H9 (cell line): ENCODE results near the gene ACOXL. TPM values are rescaled to one million over a fixed set of nuclear protein-coding genes. Genes with fewer than 3 reads are reported as not detected.

Experiments
- DNase-seq: peaks from one replicate; pipeline ENCODE4 v3.0.0-alpha.2; 2017
- H2AFZ ChIP-seq: one replicate; pipeline ENCODE4 v1.6.1; 2013; ENCODE audit warnings: mild to moderate bottlenecking, low read length, control low read depth, moderate library complexity
- H2AK5ac ChIP-seq: 2 replicates; pipeline ENCODE4 v1.6.1; 2013; ENCODE audit warnings: low read length, control low read depth, mixed read lengths; ENCODE audit not compliant: insufficient read length
- H2BK120ac ChIP-seq: one replicate; pipeline ENCODE4 v1.6.1; 2013; ENCODE audit warnings: low read depth, mild to moderate bottlenecking, low read length, control low read depth, inconsistent platforms; ENCODE audit not compliant: poor library complexity, severe bottlenecking
- H2BK12ac ChIP-seq: 2 replicates; pipeline ENCODE4 v1.6.1; 2013; ENCODE audit warnings: low read length, control low read depth, mixed read lengths, low read depth; ENCODE audit not compliant: insufficient read length
- H2BK15ac ChIP-seq: 2 replicates; pipeline ENCODE4 v1.6.1; 2013; ENCODE audit warnings: low read depth, low read length, control low read depth
- H2BK20ac ChIP-seq: one replicate; pipeline ENCODE4 v1.6.1; 2013; ENCODE audit warnings: low read depth, mild to moderate bottlenecking, low read length, control low read depth, inconsistent platforms; ENCODE audit not compliant: poor library complexity, severe bottlenecking
- H2BK5ac ChIP-seq: 2 replicates; pipeline ENCODE4 v1.6.1; 2013; ENCODE audit warnings: low read length, control low read depth, mixed read lengths; ENCODE audit not compliant: insufficient read length
- H3K14ac ChIP-seq: 2 replicates; pipeline ENCODE4 v1.6.1; 2013; ENCODE audit warnings: low read length, control low read depth; ENCODE audit not compliant: insufficient read depth
- H3K18ac ChIP-seq: 2 replicates; pipeline ENCODE4 v1.6.1; 2013; ENCODE audit warnings: low read depth, mild to moderate bottlenecking, mixed read lengths, low read length, control low read depth; ENCODE audit not compliant: insufficient read length
- H3K23ac ChIP-seq: 2 replicates; pipeline ENCODE4 v1.6.1; 2013; ENCODE audit warnings: low read length, control low read depth, mixed read lengths, low read depth; ENCODE audit not compliant: insufficient read length
- H3K23me2 ChIP-seq: 2 replicates; pipeline ENCODE4 v1.6.1; 2013; ENCODE audit warnings: low read depth, mild to moderate bottlenecking, mixed read lengths, low read length, control low read depth; ENCODE audit not compliant: insufficient read length, poor library complexity, severe bottlenecking
- H3K27ac ChIP-seq: 2 replicates; pipeline ENCODE4 v1.5.1; 2013; ENCODE audit warnings: low read length, control low read depth, mixed read lengths, low read depth; ENCODE audit not compliant: insufficient read length
- H3K27me3 ChIP-seq: 2 replicates; pipeline ENCODE4 v1.6.1; 2013; ENCODE audit warnings: low read length, control low read depth, inconsistent platforms; ENCODE audit not compliant: insufficient read depth
- H3K4ac ChIP-seq: 2 replicates; pipeline ENCODE4 v1.6.1; 2013; ENCODE audit warnings: low read depth, mild to moderate bottlenecking, control low read depth, inconsistent platforms, low read length, moderate library complexity
- H3K4me1 ChIP-seq: 2 replicates; pipeline ENCODE4 v1.6.1; 2013; ENCODE audit warnings: low read length, control low read depth, inconsistent platforms; ENCODE audit not compliant: insufficient read depth
- H3K4me2 ChIP-seq: 2 replicates; pipeline ENCODE4 v1.6.1; 2013; ENCODE audit warnings: low read length, control low read depth, mixed read lengths; ENCODE audit not compliant: insufficient read length, insufficient read depth
- H3K56ac ChIP-seq: 2 replicates; pipeline ENCODE4 v1.6.1; 2013; ENCODE audit warnings: low read depth, mild to moderate bottlenecking, mixed read lengths, low read length, control low read depth; ENCODE audit not compliant: insufficient read length
- H3K79me1 ChIP-seq: 2 replicates; pipeline ENCODE4 v1.6.1; 2013; ENCODE audit warnings: low read depth, mild to moderate bottlenecking, moderate library complexity, low read length, control low read depth, inconsistent platforms; ENCODE audit not compliant: insufficient read depth, poor library complexity, severe bottlenecking
- H3K79me2 ChIP-seq: 2 replicates; pipeline ENCODE4 v1.6.1; 2013; ENCODE audit warnings: low read length, control low read depth, inconsistent platforms; ENCODE audit not compliant: insufficient read depth
- H3K9ac ChIP-seq: 2 replicates; pipeline ENCODE4 v1.6.1; 2013; ENCODE audit warnings: low read length, control low read depth, mixed read lengths; ENCODE audit not compliant: insufficient read length; ENCODE audit errors: extremely low read depth
- H3K9me3 ChIP-seq: one replicate; pipeline ENCODE4 v1.6.1; 2013; ENCODE audit warnings: low read depth, low read length, inconsistent platforms; ENCODE audit not compliant: control insufficient read depth
- H3T11ph ChIP-seq: one replicate; pipeline ENCODE4 v1.6.1; 2013; ENCODE audit warnings: mild to moderate bottlenecking, low read length, control low read depth, inconsistent platforms
- H4K20me1 ChIP-seq: one replicate; pipeline ENCODE4 v1.6.1; 2013; ENCODE audit not compliant: control insufficient read depth, insufficient read length, insufficient read depth
- H4K5ac ChIP-seq: 2 replicates; pipeline ENCODE4 v1.6.1; 2013; ENCODE audit warnings: low read depth, mild to moderate bottlenecking, mixed read lengths, low read length, control low read depth; ENCODE audit not compliant: insufficient read length
- H4K8ac ChIP-seq: replicated peaks from 2 replicates; pipeline ENCODE4 v1.6.1; 2013; ENCODE audit warnings: low read length, control low read depth, mixed read lengths, low read depth; ENCODE audit not compliant: insufficient read length
- H4K91ac ChIP-seq: 2 replicates; pipeline ENCODE4 v1.6.1; 2013; ENCODE audit warnings: low read depth, mild to moderate bottlenecking, moderate library complexity, mixed read lengths, low read length, control low read depth; ENCODE audit not compliant: insufficient read length
- H3K27ac Mint-ChIP-seq, 3 experiments: 2 replicates in 2 of 3; 3 replicates in 1 of 3; pipeline ENCODE4 v1.8.0; 2020 to 2021; ENCODE audit warnings: mixed read lengths in 3 of 3, mild to moderate bottlenecking in 1 of 3, moderate library complexity in 1 of 3
- H3K27me3 Mint-ChIP-seq: 2 replicates; pipeline ENCODE4 v1.8.0; 2021; ENCODE audit warnings: low read depth, mild to moderate bottlenecking, moderate library complexity, mixed read lengths
- H3K36me3 Mint-ChIP-seq, 3 experiments: 2 replicates in 2 of 3; 3 replicates in 1 of 3; pipeline ENCODE4 v1.8.0; 2020 to 2021; ENCODE audit warnings: low read depth in 3 of 3, mixed read lengths in 3 of 3; ENCODE audit not compliant: insufficient read depth in 1 of 3
- H3K4me1 Mint-ChIP-seq, 2 experiments: 2 replicates each; pipeline ENCODE4 v1.8.0; 2020; ENCODE audit warnings: mixed read lengths in 2 of 2
- H3K4me3 Mint-ChIP-seq, 2 experiments: 2 replicates in 1 of 2; 3 replicates in 1 of 2; pipeline ENCODE4 v1.8.0; 2020 to 2021; ENCODE audit warnings: mild to moderate bottlenecking in 2 of 2, mixed read lengths in 2 of 2, moderate library complexity in 1 of 2
- H3K9me3 Mint-ChIP-seq, 2 experiments: 2 replicates in 1 of 2; 3 replicates in 1 of 2; pipeline ENCODE4 v1.8.0; 2020; ENCODE audit warnings: mild to moderate bottlenecking in 2 of 2, mixed read lengths in 2 of 2, moderate library complexity in 1 of 2
- WGBS: extraction: QIAGEN DNeasy Blood & Tissue Kit; methylation state at CpG from one replicate; pipeline ENCODE4 v1.1.7; 2013; ENCODE audit warnings: missing lambda C conversion rate, low lambda C conversion rate, mixed read lengths; ENCODE audit not compliant: insufficient read length; ENCODE audit errors: extremely low coverage; 5-methylcytosine and 5-hydroxymethylcytosine counted together
- total RNA-seq: library from RNA; stranded (reverse); gene quantifications from 2 replicates; pipeline ENCODE4 v1.2.1, GENCODE V29; 2021
- TF ChIP-seq, protein P1 (sequence below): fragments of 200-600 bp; sonication (generic); conservative IDR thresholded peaks from 3 replicates; pipeline ENCODE4 v1.8.0; 2021; ENCODE audit warnings: antibody characterized with exemption, mild to moderate bottlenecking

Gene ACOXL
- total RNA-seq, 1 experiment from 2014 or later: 37.6 TPM

DNA sequence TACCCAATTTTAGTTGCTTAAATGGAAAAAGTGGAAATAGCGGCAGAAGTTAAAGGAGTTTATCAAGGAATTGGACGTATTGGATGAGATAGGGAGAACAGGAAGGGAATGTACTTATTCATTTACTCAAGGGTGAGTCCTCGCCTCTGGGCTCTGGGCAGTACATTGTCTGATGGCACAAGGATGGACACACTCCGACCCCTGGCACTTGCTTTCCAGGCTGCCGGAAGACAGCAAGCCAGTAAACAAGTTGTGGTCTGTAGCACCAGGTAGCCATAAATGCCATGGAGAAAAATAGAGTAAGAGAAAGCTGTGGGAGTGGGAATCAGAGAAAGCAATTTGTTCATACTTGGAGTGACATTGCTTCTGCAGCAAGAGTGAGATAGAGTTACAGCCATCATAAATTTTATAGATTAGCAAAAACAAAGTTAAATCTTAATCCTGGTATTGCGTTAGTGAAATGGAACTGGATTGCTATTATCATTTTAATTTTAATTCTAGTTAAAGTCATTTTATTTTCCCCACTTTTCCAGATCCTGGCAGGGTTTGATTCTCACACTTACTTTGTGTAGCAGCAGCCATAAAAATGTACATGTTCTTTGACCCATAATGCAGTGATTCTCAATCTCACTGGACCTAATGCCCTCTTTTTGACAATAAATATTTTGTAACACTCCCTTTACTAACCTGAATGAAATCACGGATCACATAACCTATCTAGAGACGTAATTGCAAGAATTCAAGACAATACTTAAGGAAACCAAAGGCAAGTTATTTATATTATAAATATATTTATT, 252.5 kb downstream of the ACOXL start:
- WGBS: no CpG with 5 or more reads among the region's 8 CpGs
- no peak overlapping the region for H4K8ac ChIP-seq
- Mint-ChIP-seq H3K27me3 (no peaks in the 10 kb centered on the region; the same call in 1 of the 2 replicates), H3K4me1 (peaks cover 10% of the 10 kb centered on the region in 2 experiments), H3K36me3 (peaks cover 7 to 28% (median 12%) of the 10 kb centered on the region in 3 experiments; a peak in 6 of 7 replicates), H3K9me3 (no peaks in the 10 kb centered on the region; a peak in 1 of 5 replicates), H3K27ac (no peak overlapping the region), H3K4me3 (no peak overlapping the region)
- no peak overlapping the region for H2BK20ac ChIP-seq
- no peak overlapping the region for H2AFZ ChIP-seq
- H3K79me1 ChIP-seq: no peaks in the 10 kb centered on the region
- no peak for DNase-seq
- no peak overlapping the region for H3K9ac ChIP-seq
- H2AK5ac ChIP-seq: no peak overlapping the region
- no peak overlapping the region for H3K56ac ChIP-seq
- no peaks in the 10 kb centered on the region for H3K79me2 ChIP-seq
- no peak overlapping the region for H3K14ac ChIP-seq
- no peaks in the 10 kb centered on the region for H3K27me3 ChIP-seq
- no peak overlapping the region for H3K4me2 ChIP-seq
- H3K27ac ChIP-seq: no peak overlapping the region
- H4K5ac ChIP-seq: no peak overlapping the region
- TF ChIP-seq, protein P1, sequence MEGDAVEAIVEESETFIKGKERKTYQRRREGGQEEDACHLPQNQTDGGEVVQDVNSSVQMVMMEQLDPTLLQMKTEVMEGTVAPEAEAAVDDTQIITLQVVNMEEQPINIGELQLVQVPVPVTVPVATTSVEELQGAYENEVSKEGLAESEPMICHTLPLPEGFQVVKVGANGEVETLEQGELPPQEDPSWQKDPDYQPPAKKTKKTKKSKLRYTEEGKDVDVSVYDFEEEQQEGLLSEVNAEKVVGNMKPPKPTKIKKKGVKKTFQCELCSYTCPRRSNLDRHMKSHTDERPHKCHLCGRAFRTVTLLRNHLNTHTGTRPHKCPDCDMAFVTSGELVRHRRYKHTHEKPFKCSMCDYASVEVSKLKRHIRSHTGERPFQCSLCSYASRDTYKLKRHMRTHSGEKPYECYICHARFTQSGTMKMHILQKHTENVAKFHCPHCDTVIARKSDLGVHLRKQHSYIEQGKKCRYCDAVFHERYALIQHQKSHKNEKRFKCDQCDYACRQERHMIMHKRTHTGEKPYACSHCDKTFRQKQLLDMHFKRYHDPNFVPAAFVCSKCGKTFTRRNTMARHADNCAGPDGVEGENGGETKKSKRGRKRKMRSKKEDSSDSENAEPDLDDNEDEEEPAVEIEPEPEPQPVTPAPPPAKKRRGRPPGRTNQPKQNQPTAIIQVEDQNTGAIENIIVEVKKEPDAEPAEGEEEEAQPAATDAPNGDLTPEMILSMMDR: no peak
- no peak overlapping the region for H2BK5ac ChIP-seq
- H3K4ac ChIP-seq: no peak overlapping the region
- no peaks in the 10 kb centered on the region for H3K23me2 ChIP-seq
- peaks cover 2% of the 10 kb centered on the region; the same call in 1 of the 2 replicates for H3K4me1 ChIP-seq
- no peak overlapping the region for H3T11ph ChIP-seq
- peaks cover 2% of the 10 kb centered on the region for H4K20me1 ChIP-seq
- no peaks in the 10 kb centered on the region for H3K9me3 ChIP-seq
- no peak overlapping the region for H2BK120ac ChIP-seq
- H3K18ac ChIP-seq: no peak overlapping the region
- no peak overlapping the region for H2BK12ac ChIP-seq
- no peak overlapping the region for H2BK15ac ChIP-seq
- H3K23ac ChIP-seq: no peak overlapping the region
- H4K91ac ChIP-seq: no peak overlapping the region
